Colonic mucosa (tissue), 4 donors: Measurements from ENCODE around the gene CEMIP. TPM values are rescaled to one million over a fixed set of nuclear protein-coding genes. Genes with fewer than 3 reads are reported as not detected.
"Not testable (repeated sequence)": the region's sequence is repeated elsewhere in the genome, so short reads cannot be mapped to it uniquely, and the experiment has no call there.

Source experiments
- DNase-seq: peaks from one replicate; pipeline ENCODE4 v3.0.0-alpha.2; 2020
- H3K27ac ChIP-seq: fragments of 200-600 bp; one replicate; pipeline ENCODE4 v1.8.0; 2021
- H3K27me3 ChIP-seq: fragments of 200-600 bp; one replicate; pipeline ENCODE4 v1.8.0; 2021
- H3K36me3 ChIP-seq: fragments of 200-600 bp; one replicate; pipeline ENCODE4 v1.8.0; 2021
- H3K4me1 ChIP-seq: fragments of 200-600 bp; one replicate; pipeline ENCODE4 v1.8.0; 2021; ENCODE audit warnings: mild to moderate bottlenecking
- H3K4me3 ChIP-seq: fragments of 200-600 bp; one replicate; pipeline ENCODE4 v1.8.0; 2021
- H3K9ac ChIP-seq, 2 donors: one replicate each; pipeline ENCODE4 v1.7.0; 2013; ENCODE audit warnings: control low read depth in 2 of 2, low read depth in 2 of 2, low read length in 2 of 2
- H3K9me3 ChIP-seq: fragments of 200-600 bp; one replicate; pipeline ENCODE4 v1.8.0; 2021
- CTCF ChIP-seq: fragments of 200-600 bp; IDR thresholded peaks from one replicate; pipeline ENCODE4 v1.8.0; 2022; ENCODE audit warnings: antibody characterized with exemption, mild to moderate bottlenecking
- intact Hi-C: fragments of 100-400 bp; cut with DNase I; formaldehyde crosslinking; loops from one replicate; pipeline ENCODE4 v1.14.1; 2022
- total RNA-seq, 2 donors: library from RNA; stranded (reverse); fragmentation: NEBNext Ultra II Directional in 1 of 2; extraction: Animal tissue kit (Norgen Biotek cat#: 25700) in 1 of 2; gene quantifications; one replicate each; pipeline ENCODE4 v1.2.1, GENCODE V29; 2021
- donor health status: healthy.
- donor health status: DM: no; HTN: no; CAD: no.
- donor health status: DM: no; HTN: no; CAD: no.

The CEMIP gene
- total RNA-seq, 2 donors from 2014 or later = 2.1 to 2.9 TPM

- Histone ChIP-seq H3K9me3 (no peaks in the 10 kb centered on the region), H3K4me3 (no peak overlapping the region), H3K27ac (no peak overlapping the region), H3K36me3 (no peaks in the 10 kb centered on the region), H3K4me1 (no peaks in the 10 kb centered on the region), H3K27me3 (no peaks in the 10 kb centered on the region), H3K9ac (no peak overlapping the region)
- no peak for TF ChIP-seq CTCF
- intact Hi-C loops = no loop called here
- no peak for DNase-seq
Measured at GRCh38 chr15:80957556-80957955, 178.4 kb downstream of the CEMIP start.

GRCh38 chr15:80957976-80958375 lies 178.8 kb downstream of the CEMIP start:
- Histone ChIP-seq H3K9ac (no peak overlapping the region), H3K4me3 (no peak overlapping the region), H3K4me1 (no peaks in the 10 kb centered on the region), H3K27ac (no peak overlapping the region), H3K27me3 (no peaks in the 10 kb centered on the region), H3K9me3 (no peaks in the 10 kb centered on the region), H3K36me3 (no peaks in the 10 kb centered on the region)
- TF ChIP-seq CTCF = no peak
- no peak for DNase-seq
- intact Hi-C loops = no loop called here

DNA sequence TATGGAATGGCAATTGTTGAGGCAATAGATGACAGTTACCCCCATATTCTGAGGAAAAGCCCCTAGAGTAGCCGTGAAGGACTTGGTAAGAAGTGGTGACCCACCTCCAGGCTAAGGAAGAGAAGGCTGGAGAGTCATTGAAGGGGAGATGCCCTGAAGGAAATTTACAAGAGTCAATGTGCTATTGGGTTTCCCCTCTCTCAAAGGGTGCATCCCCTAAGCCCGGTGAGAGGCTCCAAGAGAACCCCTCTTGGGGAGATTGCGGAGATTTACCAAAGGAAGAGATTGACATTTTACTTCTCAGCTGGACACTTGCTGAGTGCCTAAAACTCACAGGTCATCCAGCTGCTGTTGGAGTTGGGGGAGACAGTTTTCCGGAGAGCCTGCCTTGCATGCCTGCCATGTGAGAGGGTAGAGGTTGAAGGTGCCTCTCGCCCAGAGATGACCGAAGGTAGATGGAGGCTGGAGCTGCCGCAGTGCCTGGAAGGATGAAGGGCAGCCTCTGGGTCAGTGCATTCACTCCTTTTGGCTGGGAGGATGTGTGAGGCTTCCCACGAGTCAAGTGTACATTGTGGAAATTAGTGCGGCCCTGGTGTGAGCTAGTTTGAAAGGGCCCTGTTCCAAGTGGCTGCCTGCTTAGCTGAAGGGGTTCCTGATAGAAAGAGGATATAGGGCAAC lies 179.8 kb downstream of the CEMIP start:
- intact Hi-C loops = no loop called here
- no peaks in the 10 kb centered on the region for H3K4me1 ChIP-seq
- no peak for TF ChIP-seq CTCF
- DNase-seq = no peak
- no peak overlapping the region for H3K9ac ChIP-seq
- H3K27me3 ChIP-seq = no peaks in the 10 kb centered on the region
- H3K9me3 ChIP-seq = no peaks in the 10 kb centered on the region
- H3K27ac ChIP-seq = no peak overlapping the region
- H3K36me3 ChIP-seq = no peaks in the 10 kb centered on the region
- no peak overlapping the region for H3K4me3 ChIP-seq

GRCh38 chr15:80965454-80965853 lies 186.3 kb downstream of the CEMIP start:
- H3K27me3 ChIP-seq, H3K4me3 ChIP-seq, intact Hi-C loops, H3K36me3 ChIP-seq, H3K9ac ChIP-seq, H3K9me3 ChIP-seq, DNase-seq, H3K27ac ChIP-seq, H3K4me1 ChIP-seq: not testable (repeated sequence)

DNA sequence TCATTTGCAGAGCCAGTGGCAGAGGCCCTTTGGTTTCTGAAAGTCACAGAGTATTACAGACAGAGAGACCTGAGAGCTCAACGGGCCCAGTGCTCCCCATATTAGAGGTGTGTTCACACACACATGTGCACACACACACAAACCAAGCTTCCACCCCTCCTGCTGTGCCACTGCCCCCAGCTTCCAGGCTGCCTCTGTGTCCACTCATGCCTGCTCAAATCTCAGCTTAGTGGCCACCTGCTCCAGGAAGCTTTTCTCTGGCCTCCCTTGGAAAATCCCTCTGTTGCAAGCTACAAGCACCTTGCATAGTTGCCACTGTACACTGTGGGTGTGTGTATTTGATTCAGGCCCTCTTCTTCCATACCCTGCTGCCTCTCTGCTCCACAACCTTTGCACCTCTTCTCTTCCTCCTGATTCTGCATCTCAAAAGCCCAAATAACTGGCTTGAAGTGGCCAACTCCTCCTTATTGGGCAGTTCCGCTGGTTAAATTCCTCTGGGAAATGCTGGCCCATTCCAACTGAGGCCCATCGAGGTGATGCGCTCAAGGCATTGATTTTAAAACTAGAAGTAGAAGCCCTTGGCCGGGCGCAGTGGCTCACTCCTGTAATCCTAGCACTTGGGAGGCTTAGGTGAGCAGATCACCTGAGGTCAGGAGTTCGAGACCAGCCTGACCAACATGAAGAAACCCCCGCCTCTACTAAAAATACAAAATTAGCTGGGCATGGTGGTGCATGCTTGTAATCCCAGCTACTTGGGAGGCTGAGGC lies 187.4 kb downstream of the CEMIP start:
- H3K9ac ChIP-seq = no peak overlapping the region
- no peaks in the 10 kb centered on the region for H3K36me3 ChIP-seq
- DNase-seq = no peak
- no peak for TF ChIP-seq CTCF
- H3K4me3 ChIP-seq = no peak overlapping the region
- H3K27me3 ChIP-seq = no peaks in the 10 kb centered on the region
- H3K4me1 ChIP-seq = no peaks in the 10 kb centered on the region
- H3K27ac ChIP-seq = no peak overlapping the region
- peaks cover 3% of the 10 kb centered on the region for H3K9me3 ChIP-seq
- intact Hi-C loops = no loop called here

GRCh38 chr15:80967451-80967850 lies 188.3 kb downstream of the CEMIP start:
- Histone ChIP-seq H3K9ac (no peak overlapping the region), H3K9me3 (peaks cover 3% of the 10 kb centered on the region), H3K27me3 (no peaks in the 10 kb centered on the region), H3K27ac (no peak overlapping the region), H3K4me3 (no peak overlapping the region), H3K36me3 (no peaks in the 10 kb centered on the region), H3K4me1 (no peaks in the 10 kb centered on the region)
- no peak for TF ChIP-seq CTCF
- intact Hi-C loops = no loop called here
- DNase-seq = no peak
